Inflammatory macrophage treated with lipopolysaccharide for 1 hour (primary cell): ENCODE data around the gene TBXA2R.
A peak's percentile ranks its signal among the peaks of the same experiment; 100 is the strongest.

ENCODE experiments used
- DNase-seq, 2 donors: peaks; one replicate each; pipeline ENCODE4 v3.0.0-alpha.2; 2020 to 2022

TBXA2R gene

DNA sequence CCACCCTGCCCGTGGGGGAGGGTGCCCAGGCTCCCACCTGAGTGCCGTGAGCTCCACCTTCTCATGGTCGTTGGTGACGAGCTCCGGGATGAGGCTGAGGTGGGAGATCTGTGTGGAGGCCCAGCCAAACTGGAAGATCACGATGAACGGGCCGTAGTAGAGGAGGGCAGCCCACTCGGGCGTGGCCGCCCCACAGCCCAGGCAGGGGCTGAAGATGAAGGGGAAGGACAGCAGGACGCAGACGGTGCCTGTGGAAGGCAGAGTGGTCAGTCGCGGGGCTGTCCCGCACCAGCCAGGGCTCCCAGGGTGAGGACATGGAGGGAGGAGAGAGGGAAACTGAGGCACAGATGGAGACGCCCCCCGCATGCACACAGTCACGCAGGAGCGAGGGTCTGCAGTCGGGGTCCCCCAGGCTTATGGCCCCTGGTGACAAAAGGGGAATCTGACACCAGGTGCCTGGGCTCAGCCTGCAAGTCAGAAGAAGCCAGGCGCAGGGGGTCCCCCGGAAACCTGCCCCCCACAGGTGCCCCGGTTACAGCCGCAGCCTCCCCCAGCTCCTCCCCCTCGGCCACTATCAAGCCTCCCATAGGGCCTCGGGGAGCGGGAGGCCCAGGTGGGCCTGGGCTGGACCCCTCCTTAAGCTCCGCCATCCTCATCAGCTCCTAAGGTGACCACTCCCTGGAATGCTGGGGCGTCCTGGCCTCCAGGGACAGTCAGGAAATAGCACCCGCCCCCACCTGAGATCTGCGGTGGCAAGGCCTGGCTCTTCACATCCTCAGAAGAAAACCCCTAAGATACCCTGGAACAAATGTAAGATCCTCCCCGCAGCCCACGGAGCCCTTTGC lies 55.5 kb downstream of the TBXA2R start:
- DNase-seq: no peak

DNA sequence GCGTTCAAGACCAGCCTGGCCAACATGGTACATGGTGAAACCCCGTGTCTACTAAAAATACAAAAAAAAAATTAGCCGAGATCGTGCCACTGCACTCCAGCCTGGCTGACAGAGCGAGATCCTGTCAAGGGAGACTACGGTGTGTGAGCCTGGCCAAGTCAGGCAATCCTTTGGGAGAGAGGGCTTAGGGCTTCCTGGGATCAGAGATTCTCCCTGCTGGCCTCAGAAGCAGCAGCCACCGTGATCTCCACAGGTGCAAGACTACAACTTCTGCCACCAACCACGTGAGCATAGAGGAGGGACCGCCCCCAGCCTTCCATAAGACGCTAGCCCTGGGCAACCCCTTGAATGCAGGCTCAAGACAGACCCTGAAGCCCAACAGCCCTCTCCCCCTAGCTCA lies 56.9 kb downstream of the TBXA2R start:
- no peak for DNase-seq

DNA sequence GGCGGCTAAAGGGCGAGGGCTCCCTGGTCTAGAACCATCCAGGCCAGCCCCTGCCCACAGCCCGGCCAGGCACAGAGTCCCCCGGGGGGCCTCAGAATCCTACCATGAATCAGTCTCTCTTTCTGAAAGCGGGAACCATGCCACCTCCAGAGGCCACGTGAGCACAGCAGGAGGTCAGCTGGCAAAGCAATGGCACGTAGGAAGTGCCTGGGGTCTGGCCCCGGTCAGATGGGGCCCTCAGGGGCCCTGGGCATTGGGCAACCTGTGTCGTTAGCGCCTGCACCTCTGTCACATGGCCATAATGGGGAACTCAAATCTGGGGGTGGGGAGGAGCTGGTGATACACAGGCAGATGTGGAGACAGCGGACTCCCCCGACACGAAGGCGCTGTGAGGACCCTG lies 58.1 kb downstream of the TBXA2R start:
- peak; percentile 75 to 92 for DNase-seq

DNA sequence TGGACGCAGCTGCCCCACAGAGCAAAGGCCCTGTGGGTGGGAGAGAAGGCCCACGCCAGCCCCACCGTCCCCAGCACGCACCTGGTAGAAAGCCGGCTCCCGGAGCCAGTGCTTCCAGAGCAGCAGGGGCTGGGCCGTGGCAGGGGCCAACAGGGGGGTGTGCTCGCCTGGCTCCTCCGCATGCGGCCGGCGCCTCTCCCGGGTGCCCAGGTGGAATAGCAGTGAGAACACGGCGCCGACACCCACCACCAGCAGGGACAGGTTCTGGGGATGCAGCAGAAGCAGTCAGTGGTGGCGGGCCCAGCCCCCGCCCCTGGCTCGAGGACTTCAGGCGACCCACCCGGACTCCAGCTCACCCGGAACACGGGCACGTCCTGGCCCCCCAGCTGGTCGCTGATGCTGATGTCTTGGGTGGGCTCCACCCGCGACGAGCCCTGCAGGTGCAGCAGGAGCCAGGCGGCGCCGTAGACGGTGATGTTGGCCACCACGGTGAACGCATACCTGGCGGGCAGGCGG lies 58.9 kb downstream of the TBXA2R start:
- no peak for DNase-seq

DNA sequence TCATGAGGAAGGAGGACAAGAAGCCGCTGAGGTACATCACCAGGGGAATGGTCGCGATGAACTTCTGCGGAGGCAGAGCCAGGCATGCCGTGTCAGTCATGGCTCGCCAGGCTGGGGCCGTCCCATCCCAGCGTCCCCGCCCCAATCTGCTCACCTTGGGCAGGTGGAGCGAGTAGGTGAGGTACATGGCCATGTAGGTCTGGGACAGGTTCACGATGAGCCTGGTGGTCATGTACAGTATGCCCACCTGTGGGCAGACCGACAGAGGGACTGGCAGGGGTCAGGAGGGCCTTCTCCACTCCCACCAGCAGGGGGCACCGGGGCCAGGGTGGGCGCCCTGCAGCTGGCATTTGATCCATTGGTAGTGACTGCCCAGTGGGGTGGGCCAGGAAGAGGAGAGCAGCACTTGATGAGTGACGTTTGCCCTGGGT lies 59.4 kb downstream of the TBXA2R start:
- DNase-seq: peak in 1 of 2 donors; percentile 31

DNA sequence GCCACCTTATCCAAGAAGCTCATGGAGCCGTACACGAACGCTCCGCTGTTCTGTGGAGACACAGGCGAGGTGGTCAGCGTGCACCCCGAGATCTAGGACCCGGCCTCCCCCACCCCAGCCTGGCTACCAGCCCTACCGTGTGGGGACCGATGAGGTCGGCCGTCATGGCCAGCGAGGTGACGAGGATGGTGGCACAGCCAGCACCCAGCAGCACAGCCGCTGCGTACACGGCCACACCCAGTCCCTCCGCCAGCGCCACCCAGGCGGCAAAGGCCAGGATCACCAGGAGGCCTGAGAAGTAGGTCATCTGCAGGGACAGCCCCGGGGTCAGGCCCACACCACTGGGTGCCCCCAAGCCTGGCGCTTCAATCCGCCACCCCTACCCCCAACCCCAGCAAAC lies 60.6 kb downstream of the TBXA2R start:
- DNase-seq: no peak

DNA sequence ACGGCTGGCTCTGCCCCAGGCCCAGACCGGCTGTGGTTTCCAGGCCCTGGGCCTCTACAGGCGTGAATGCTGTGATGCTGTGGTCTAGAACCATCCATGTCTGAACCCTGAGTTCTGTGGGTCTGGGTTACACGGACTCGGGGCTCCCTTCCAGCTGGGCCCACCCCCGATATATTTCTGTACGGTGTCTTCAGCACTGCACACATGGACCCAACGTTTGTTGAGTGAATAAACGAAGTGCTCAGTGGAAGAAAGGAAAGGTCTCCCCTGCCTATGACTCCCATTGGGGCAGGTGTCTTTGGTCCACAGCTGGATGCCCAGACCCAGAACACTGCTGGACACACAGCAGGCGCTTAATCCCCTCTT lies 61.0 kb downstream of the TBXA2R start:
- DNase-seq: no peak

DNA sequence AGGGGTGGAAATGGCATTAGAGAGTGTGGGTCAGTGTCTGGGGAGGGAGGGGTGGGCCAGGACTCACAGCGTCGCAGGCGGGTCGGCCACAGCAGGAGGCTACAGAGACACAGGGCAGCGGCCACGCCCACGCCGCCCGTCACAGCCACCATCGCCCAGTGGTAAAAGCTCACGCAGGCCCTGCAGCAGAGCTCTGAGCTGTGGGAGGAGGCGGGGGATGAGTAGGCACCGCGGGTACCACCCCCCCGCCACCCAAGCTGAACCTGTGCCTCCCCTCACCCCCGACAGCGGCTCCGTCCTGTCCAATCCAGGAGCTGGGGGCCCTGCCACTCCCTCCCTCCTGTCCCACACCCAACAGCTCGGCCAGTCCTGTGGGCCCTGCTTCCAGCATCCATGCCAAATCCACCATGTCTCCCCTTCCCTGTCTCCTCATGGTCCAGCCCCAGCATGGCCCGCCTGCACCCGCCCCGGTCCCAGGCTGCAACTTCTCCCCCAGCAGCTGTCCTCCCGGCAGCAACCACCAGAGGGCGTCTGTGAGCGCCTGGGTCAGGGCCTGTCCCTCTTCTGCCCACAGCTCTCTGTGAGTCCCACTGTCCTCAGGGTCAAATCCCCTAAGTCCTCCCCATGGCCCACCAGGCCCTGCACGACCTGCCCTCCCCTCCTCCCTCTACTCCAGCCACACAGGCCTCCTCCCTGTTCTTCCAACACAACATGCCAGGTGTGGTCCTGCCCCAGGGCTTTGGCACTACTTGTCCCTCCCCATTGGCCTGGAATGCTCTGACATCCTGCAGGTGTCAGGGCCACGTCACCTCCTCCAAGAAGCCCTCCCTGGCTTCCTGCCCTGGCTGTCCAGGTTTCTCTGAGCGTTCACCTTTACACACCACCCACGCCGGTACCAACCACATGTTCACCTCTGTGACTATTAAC lies 61.7 kb downstream of the TBXA2R start:
- DNase-seq: peak; percentile 33 to 91
